Measurements from ENCODE around the gene TMX3. TPM values are rescaled to one million over a fixed set of nuclear protein-coding genes. Genes with fewer than 3 reads are reported as not detected.

Gene TMX3
- total RNA-seq, 1 experiment from 2014 or later: 39.5 TPM

- Histone ChIP-seq H3K23me2 (ENCODE audit: insufficient read length, low read depth, low read length, poor library complexity, severe bottlenecking) (no peaks in the 10 kb centered on the region), H4K5ac (ENCODE audit: insufficient read length, low read depth, low read length) (no peak overlapping the region), H4K20me1 (ENCODE audit: control insufficient read depth, insufficient read depth, insufficient read length) (no peaks in the 10 kb centered on the region), H3K23ac (ENCODE audit: insufficient read length, low read depth, low read length) (no peak overlapping the region), H2AFZ (ENCODE audit: low read length) (no peak overlapping the region), H3K27ac (ENCODE audit: insufficient read length, low read depth, low read length) (no peak overlapping the region), H3K79me2 (ENCODE audit: insufficient read depth, low read length) (no peaks in the 10 kb centered on the region), H3K4me1 (ENCODE audit: insufficient read depth, low read length) (no peaks in the 10 kb centered on the region), H3K79me1 (ENCODE audit: insufficient read depth, low read depth, low read length, poor library complexity, severe bottlenecking) (no peaks in the 10 kb centered on the region), H3K4ac (ENCODE audit: low read depth, low read length) (no peak overlapping the region), H2BK120ac (ENCODE audit: low read depth, low read length, poor library complexity, severe bottlenecking) (no peak overlapping the region), H3K18ac (ENCODE audit: insufficient read length, low read depth, low read length) (no peak overlapping the region), H2BK12ac (ENCODE audit: insufficient read length, low read depth, low read length) (no peak overlapping the region), H3K56ac (ENCODE audit: insufficient read length, low read depth, low read length) (no peak overlapping the region), H3K9ac (ENCODE audit: extremely low read depth, insufficient read length, low read length) (no peak overlapping the region), H2BK5ac (ENCODE audit: insufficient read length, low read length) (no peak overlapping the region), H4K91ac (ENCODE audit: insufficient read length, low read depth, low read length) (no peak overlapping the region), H4K8ac (replicated peaks; ENCODE audit: insufficient read length, low read depth, low read length) (no peak overlapping the region), H3K4me2 (ENCODE audit: insufficient read depth, insufficient read length, low read length) (no peak overlapping the region), H2AK5ac (ENCODE audit: insufficient read length, low read length) (no peak overlapping the region), H2BK20ac (ENCODE audit: low read depth, low read length, poor library complexity, severe bottlenecking) (no peak overlapping the region), H3K14ac (ENCODE audit: insufficient read depth, low read length) (no peak overlapping the region), H3K9me3 (ENCODE audit: control insufficient read depth, low read depth, low read length) (no peaks in the 10 kb centered on the region), H3K27me3 (ENCODE audit: insufficient read depth, low read length) (no peaks in the 10 kb centered on the region), H3T11ph (ENCODE audit: low read length) (no peak overlapping the region), H2BK15ac (ENCODE audit: low read depth, low read length) (no peak overlapping the region)
- H3K4me1 Mint-ChIP-seq: no peaks in the 10 kb centered on the region
- TF ChIP-seq CTCF (conservative IDR thresholded peaks at IDR 0.05): no peak
- no peak for DNase-seq
- no peak overlapping the region for H3K4me3 Mint-ChIP-seq
- H3K27me3 Mint-ChIP-seq (ENCODE audit: low read depth): no peaks in the 10 kb centered on the region; the same call in 1 of the 2 replicates
- no peaks in the 10 kb centered on the region for H3K36me3 Mint-ChIP-seq (ENCODE audit: insufficient read depth in 1 of 3, low read depth in 3 of 3)
- no peak overlapping the region; a peak in 2 of 7 replicates for H3K27ac Mint-ChIP-seq
- H3K9me3 Mint-ChIP-seq: no peaks in the 10 kb centered on the region; a peak in 1 of 5 replicates
Measured at GRCh38 chr18:68666381-68666780, 48.5 kb downstream of the TMX3 start.
